OCI-LY1 (cell line): ENCODE data around the gene SUPT5H.

Source experiments
- CTCF ChIP-seq: fragments of 200-600 bp; sonication (generic), shearing (Covaris generic); IDR thresholded peaks from 2 replicates; pipeline ENCODE4 v1.5.1; 2017; ENCODE audit warnings: mild to moderate bottlenecking, antibody characterized with exemption, low read length, moderate library complexity, mixed read lengths
- EZH2 ChIP-seq: fragments of 200-600 bp; sonication (generic), shearing (Covaris generic); IDR thresholded peaks from 2 replicates; pipeline ENCODE4 v1.8.0; 2017; ENCODE audit warnings: borderline replicate concordance, mixed run types, mild to moderate bottlenecking, antibody characterized with exemption, low read length, moderate library complexity, mixed read lengths

GRCh38 chr19:39496063-39496462 lies 50.7 kb downstream of the SUPT5H start:
- TF ChIP-seq CTCF (no peak), EZH2 (no peak)
